Central memory CD8-positive, alpha-beta T cell (primary cell): Measurements from ENCODE around the gene IQSEC1.
A peak's percentile ranks its signal among the peaks of the same experiment; 100 is the strongest.

Experiments
- ATAC-seq: fragments of 150-1000 bp; cut with Tn5 transposase; replicated peaks from 2 replicates; pipeline ENCODE4 v1.10.0; 2022; ENCODE audit warnings: mild to moderate bottlenecking, moderate FRiP score, moderate number of reproducible peaks; ENCODE audit not compliant: poor library complexity, severe bottlenecking; ENCODE audit errors: extremely low read depth
- DNase-seq, 2 donors: peaks; one replicate each; pipeline ENCODE4 v3.0.0; 2021; ENCODE audit warnings: low spot score in 2 of 2
- H3K27ac Mint-ChIP-seq: one replicate; pipeline ENCODE4 v1.8.0; 2022; ENCODE audit warnings: low read depth, mild to moderate bottlenecking, moderate library complexity, mixed read lengths
- H3K27me3 Mint-ChIP-seq: one replicate; pipeline ENCODE4 v1.8.0; 2022; ENCODE audit warnings: mixed read lengths
- H3K36me3 Mint-ChIP-seq: one replicate; pipeline ENCODE4 v1.8.0; 2022; ENCODE audit warnings: mild to moderate bottlenecking, moderate library complexity, mixed read lengths; ENCODE audit not compliant: insufficient read depth
- H3K4me1 Mint-ChIP-seq: one replicate; pipeline ENCODE4 v1.8.0; 2022; ENCODE audit warnings: mixed read lengths
- H3K4me3 Mint-ChIP-seq: one replicate; pipeline ENCODE4 v1.8.0; 2022; ENCODE audit warnings: mild to moderate bottlenecking, moderate library complexity, mixed read lengths
- H3K9me3 Mint-ChIP-seq: one replicate; pipeline ENCODE4 v1.8.0; 2022; ENCODE audit warnings: mixed read lengths

The IQSEC1 gene

GRCh38 chr3:12935023-12935860 is 138.0 kb downstream of the IQSEC1 start:
- H3K4me3 Mint-ChIP-seq, result no peak overlapping the region
- H3K27ac Mint-ChIP-seq, result no peak overlapping the region
- ATAC-seq (no peak), DNase-seq (no peak)
- H3K36me3 Mint-ChIP-seq, result peaks cover 28% of the 10 kb centered on the region
- peaks cover 31% of the 10 kb centered on the region for H3K4me1 Mint-ChIP-seq
- no peaks in the 10 kb centered on the region for H3K9me3 Mint-ChIP-seq
- no peaks in the 10 kb centered on the region for H3K27me3 Mint-ChIP-seq

GRCh38 chr3:12934431-12934830 is 138.8 kb downstream of the IQSEC1 start:
- Mint-ChIP-seq H3K4me3 (no peak overlapping the region), H3K27ac (no peak overlapping the region), H3K27me3 (no peaks in the 10 kb centered on the region), H3K4me1 (peaks cover 31% of the 10 kb centered on the region), H3K9me3 (no peaks in the 10 kb centered on the region), H3K36me3 (peaks cover 31% of the 10 kb centered on the region)
- DNase-seq (no peak), ATAC-seq (no peak)

- H3K27me3 Mint-ChIP-seq, result no peaks in the 10 kb centered on the region
- H3K27ac Mint-ChIP-seq, result peak overlapping the region; percentile 35
- DNase-seq, result no peak
- peaks cover 36% of the 10 kb centered on the region for H3K4me1 Mint-ChIP-seq
- ATAC-seq, result no peak
- H3K4me3 Mint-ChIP-seq, result no peak overlapping the region
- peaks cover 31% of the 10 kb centered on the region for H3K36me3 Mint-ChIP-seq
- H3K9me3 Mint-ChIP-seq, result no peaks in the 10 kb centered on the region
Observed at GRCh38 chr3:12933901-12934300, 139.3 kb downstream of the IQSEC1 start.

- ATAC-seq (no peak), DNase-seq (no peak)
- no peaks in the 10 kb centered on the region for H3K27me3 Mint-ChIP-seq
- H3K4me3 Mint-ChIP-seq, result no peak overlapping the region
- H3K4me1 Mint-ChIP-seq, result peaks cover 41% of the 10 kb centered on the region
- peaks cover 32% of the 10 kb centered on the region for H3K36me3 Mint-ChIP-seq
- H3K9me3 Mint-ChIP-seq, result no peaks in the 10 kb centered on the region
- H3K27ac Mint-ChIP-seq, result peak overlapping the region; percentile 35
Observed at GRCh38 chr3:12932754-12933153, 140.5 kb downstream of the IQSEC1 start.

GRCh38 chr3:12932347-12932746 is 140.9 kb downstream of the IQSEC1 start:
- Mint-ChIP-seq H3K4me1 (peaks cover 45% of the 10 kb centered on the region), H3K36me3 (peaks cover 31% of the 10 kb centered on the region), H3K9me3 (no peaks in the 10 kb centered on the region), H3K4me3 (no peak overlapping the region), H3K27me3 (no peaks in the 10 kb centered on the region), H3K27ac (no peak overlapping the region)
- no peak for DNase-seq
- no peak for ATAC-seq

- no peak overlapping the region for H3K4me3 Mint-ChIP-seq
- peak overlapping the region; percentile 35 for H3K27ac Mint-ChIP-seq
- H3K4me1 Mint-ChIP-seq, result peaks cover 49% of the 10 kb centered on the region
- no peak for DNase-seq
- H3K36me3 Mint-ChIP-seq, result peaks cover 30% of the 10 kb centered on the region
- H3K9me3 Mint-ChIP-seq, result no peaks in the 10 kb centered on the region
- no peaks in the 10 kb centered on the region for H3K27me3 Mint-ChIP-seq
- no peak for ATAC-seq
Observed at GRCh38 chr3:12931273-12931905, 141.8 kb downstream of the IQSEC1 start.

GRCh38 chr3:12929801-12930200 is 143.4 kb downstream of the IQSEC1 start:
- Mint-ChIP-seq H3K4me1 (peaks cover 45% of the 10 kb centered on the region), H3K27ac (peak overlapping the region; percentile 61), H3K27me3 (no peaks in the 10 kb centered on the region), H3K36me3 (peaks cover 29% of the 10 kb centered on the region), H3K9me3 (no peaks in the 10 kb centered on the region), H3K4me3 (no peak overlapping the region)
- ATAC-seq (no peak), DNase-seq (no peak)

GRCh38 chr3:12926660-12927059 is 146.6 kb downstream of the IQSEC1 start:
- Mint-ChIP-seq H3K36me3 (peaks cover 24% of the 10 kb centered on the region), H3K27ac (no peak overlapping the region), H3K4me1 (peaks cover 36% of the 10 kb centered on the region)

GRCh38 chr3:12925648-12926047 is 147.6 kb downstream of the IQSEC1 start:
- DNase-seq, result no peak
- H3K27me3 Mint-ChIP-seq, result no peaks in the 10 kb centered on the region
- no peaks in the 10 kb centered on the region for H3K9me3 Mint-ChIP-seq
- peaks cover 40% of the 10 kb centered on the region for H3K4me1 Mint-ChIP-seq
- no peak overlapping the region for H3K27ac Mint-ChIP-seq
- H3K36me3 Mint-ChIP-seq, result peaks cover 26% of the 10 kb centered on the region
- ATAC-seq, result no peak
- H3K4me3 Mint-ChIP-seq, result no peak overlapping the region

More at GRCh38 chr3:12926660-12927059, 146.6 kb downstream of the IQSEC1 start:
- ATAC-seq (no peak), DNase-seq (no peak)
- no peaks in the 10 kb centered on the region for H3K9me3 Mint-ChIP-seq
- no peaks in the 10 kb centered on the region for H3K27me3 Mint-ChIP-seq
- H3K4me3 Mint-ChIP-seq, result no peak overlapping the region

GRCh38 chr3:12924437-12924836 is 148.8 kb downstream of the IQSEC1 start:
- Mint-ChIP-seq H3K4me3 (no peak overlapping the region), H3K9me3 (no peaks in the 10 kb centered on the region), H3K36me3 (peaks cover 24% of the 10 kb centered on the region), H3K27me3 (no peaks in the 10 kb centered on the region), H3K27ac (no peak overlapping the region), H3K4me1 (peaks cover 30% of the 10 kb centered on the region)
- DNase-seq (no peak), ATAC-seq (no peak)

- H3K4me1 Mint-ChIP-seq, result peaks cover 22% of the 10 kb centered on the region
- H3K27ac Mint-ChIP-seq, result no peak overlapping the region
- H3K36me3 Mint-ChIP-seq, result peaks cover 17% of the 10 kb centered on the region
- no peaks in the 10 kb centered on the region for H3K9me3 Mint-ChIP-seq
- DNase-seq, result no peak
- H3K4me3 Mint-ChIP-seq, result no peak overlapping the region
- H3K27me3 Mint-ChIP-seq, result no peaks in the 10 kb centered on the region
- no peak for ATAC-seq
Observed at GRCh38 chr3:12922881-12923431, 150.3 kb downstream of the IQSEC1 start.

GRCh38 chr3:12922306-12922705 is 150.9 kb downstream of the IQSEC1 start:
- Mint-ChIP-seq H3K9me3 (no peaks in the 10 kb centered on the region), H3K27me3 (no peaks in the 10 kb centered on the region), H3K4me1 (peaks cover 24% of the 10 kb centered on the region), H3K36me3 (peaks cover 22% of the 10 kb centered on the region), H3K27ac (no peak overlapping the region), H3K4me3 (no peak overlapping the region)
- DNase-seq, result no peak
- no peak for ATAC-seq

GRCh38 chr3:12921736-12922135 is 151.5 kb downstream of the IQSEC1 start:
- Mint-ChIP-seq H3K9me3 (no peaks in the 10 kb centered on the region), H3K4me3 (no peak overlapping the region), H3K27ac (no peak overlapping the region), H3K36me3 (peaks cover 24% of the 10 kb centered on the region), H3K27me3 (no peaks in the 10 kb centered on the region), H3K4me1 (peaks cover 25% of the 10 kb centered on the region)
- ATAC-seq (no peak), DNase-seq (no peak)
